Fibroblast of villous mesenchyme (primary cell): ENCODE data around the gene LTC4S. TPM values are rescaled to one million over a fixed set of nuclear protein-coding genes. Genes with fewer than 3 reads are reported as not detected.

ENCODE experiments used
- DNase-seq: peaks from one replicate; pipeline ENCODE4 v3.0.0-alpha.2; 2010; ENCODE audit warnings: low read depth
- H3K4me3 ChIP-seq: 2 replicates; pipeline ENCODE4 v1.5.1; 2011; ENCODE audit warnings: low read depth, mild to moderate bottlenecking, low read length
- small RNA-seq: library from RNA; depleted of rRNA; stranded (forward); fragments of <200 nt; gene quantifications from one replicate; pipeline ENCODE3, GENCODE V24; 2012
- total RNA-seq: library from RNA; depleted of rRNA; stranded (reverse); fragments of >200 nt; gene quantifications from 2 replicates; pipeline ENCODE4 v1.2.3, GENCODE V29; 2012
- TF ChIP-seq, protein P1 (sequence below): IDR thresholded peaks from 2 replicates; pipeline ENCODE4 v1.5.1; 2012; ENCODE audit warnings: low read depth, mild to moderate bottlenecking, low read length; ENCODE audit not compliant: insufficient read depth

Gene LTC4S
- total RNA-seq, 1 donor = 0.43 TPM

GRCh38 chr5:179840321-179840720 lies 46.5 kb downstream of the LTC4S start:
- DNase-seq = no peak

GRCh38 chr5:179840766-179841165 lies 47.0 kb downstream of the LTC4S start:
- peak; percentile 14 for DNase-seq
- H3K4me3 ChIP-seq = no peak overlapping the region
- TF ChIP-seq, protein P1, sequence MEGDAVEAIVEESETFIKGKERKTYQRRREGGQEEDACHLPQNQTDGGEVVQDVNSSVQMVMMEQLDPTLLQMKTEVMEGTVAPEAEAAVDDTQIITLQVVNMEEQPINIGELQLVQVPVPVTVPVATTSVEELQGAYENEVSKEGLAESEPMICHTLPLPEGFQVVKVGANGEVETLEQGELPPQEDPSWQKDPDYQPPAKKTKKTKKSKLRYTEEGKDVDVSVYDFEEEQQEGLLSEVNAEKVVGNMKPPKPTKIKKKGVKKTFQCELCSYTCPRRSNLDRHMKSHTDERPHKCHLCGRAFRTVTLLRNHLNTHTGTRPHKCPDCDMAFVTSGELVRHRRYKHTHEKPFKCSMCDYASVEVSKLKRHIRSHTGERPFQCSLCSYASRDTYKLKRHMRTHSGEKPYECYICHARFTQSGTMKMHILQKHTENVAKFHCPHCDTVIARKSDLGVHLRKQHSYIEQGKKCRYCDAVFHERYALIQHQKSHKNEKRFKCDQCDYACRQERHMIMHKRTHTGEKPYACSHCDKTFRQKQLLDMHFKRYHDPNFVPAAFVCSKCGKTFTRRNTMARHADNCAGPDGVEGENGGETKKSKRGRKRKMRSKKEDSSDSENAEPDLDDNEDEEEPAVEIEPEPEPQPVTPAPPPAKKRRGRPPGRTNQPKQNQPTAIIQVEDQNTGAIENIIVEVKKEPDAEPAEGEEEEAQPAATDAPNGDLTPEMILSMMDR = no peak

More at GRCh38 chr5:179840321-179840720, 46.5 kb downstream of the LTC4S start:
- TF ChIP-seq, protein P1 = no peak
- H3K4me3 ChIP-seq = no peak overlapping the region

- no peak for DNase-seq
- no peak overlapping the region for H3K4me3 ChIP-seq
- TF ChIP-seq, protein P1 = no peak
These were observed 47.8 kb downstream of the LTC4S start for GRCh38 chr5:179841621-179842020.

Small RNAs within 50 kb of the gene (small RNA-seq; reads per million reads assigned to genes)
- gene MIR1229 = 0.75 reads per million

Other genes with a start within 250 kb of the LTC4S start
- gene RUFY1, start 243.4 kb upstream of the LTC4S start, total RNA-seq = 42.5 and 54.0 TPM in 2 replicates
- gene HNRNPH1, start 170.3 kb upstream of the LTC4S start, total RNA-seq = 474 and 562 TPM in 2 replicates
- 0.32 TPM in 1 of 2 replicates, not detected in the other for gene CBY3, start 113.0 kb upstream of the LTC4S start, total RNA-seq
- gene CANX, start 95.0 kb upstream of the LTC4S start, total RNA-seq = 628 and 886 TPM in 2 replicates
- gene MAML1, start 61.2 kb upstream of the LTC4S start, total RNA-seq = 12.1 and 13.9 TPM in 2 replicates
- gene MGAT4B, start 12.9 kb downstream of the LTC4S start, total RNA-seq = 83.8 and 102 TPM in 2 replicates
- 752 and 892 TPM in 2 replicates for gene SQSTM1, start 26.9 kb downstream of the LTC4S start, total RNA-seq
- 9.0 and 13.0 TPM in 2 replicates for gene MRNIP, start 64.8 kb downstream of the LTC4S start, total RNA-seq
- 70.0 and 93.1 TPM in 2 replicates for gene TBC1D9B, start 113.9 kb downstream of the LTC4S start, total RNA-seq